HG03108 (cell line): ENCODE data around the gene SYNPR.
"Not testable (repeated sequence)": the region's sequence is repeated elsewhere in the genome, so short reads cannot be mapped to it uniquely, and the experiment has no call there.

ENCODE experiments used
- ATAC-seq: cut with Tn5 transposase; IDR thresholded peaks from one replicate; pipeline ENCODE4 v1.9.1; 2021; ENCODE audit warnings: moderate library complexity; ENCODE audit not compliant: unreplicated experiment

SYNPR gene

DNA sequence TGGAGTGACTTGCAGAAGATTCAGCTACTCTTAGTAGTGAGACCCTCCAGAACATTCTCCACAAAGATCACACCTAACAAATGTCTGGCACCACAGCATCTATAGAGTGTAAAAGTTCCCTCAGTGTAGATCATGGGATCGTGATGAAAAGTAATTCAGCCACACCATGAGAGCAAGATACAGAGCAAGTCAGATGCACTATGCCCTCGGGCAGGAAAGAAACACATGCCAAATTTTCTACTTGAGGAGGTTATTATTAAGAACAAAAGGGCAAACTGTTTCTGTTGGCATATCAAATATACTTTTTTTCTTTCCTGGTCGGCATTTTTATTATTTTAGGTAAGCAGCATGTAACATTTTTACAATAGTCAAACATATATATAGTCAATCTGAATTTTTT, 329.6 kb downstream of the SYNPR start:
- no peak for ATAC-seq

- no peak for ATAC-seq
These were observed 331.3 kb downstream of the SYNPR start for GRCh38 chr3:63609408-63609807.

DNA sequence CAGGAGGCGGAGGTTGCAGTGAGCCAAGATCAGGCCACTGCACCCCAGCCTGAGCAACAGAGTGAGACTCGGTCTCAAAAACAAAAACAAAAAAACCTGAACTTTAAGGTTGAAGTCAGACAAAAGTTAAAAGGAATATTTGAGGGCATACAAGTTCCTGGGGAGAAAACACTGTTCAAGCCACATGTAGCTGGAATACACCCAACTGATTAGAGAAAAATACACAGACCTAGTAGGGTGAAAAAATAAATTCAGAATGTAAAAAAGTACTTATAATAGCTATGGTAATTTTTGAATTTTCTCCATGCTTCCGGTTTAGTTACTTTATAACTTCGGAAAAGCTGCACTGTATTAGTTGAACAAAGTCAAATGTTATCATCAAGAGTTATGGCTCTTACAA, 331.7 kb downstream of the SYNPR start:
- no peak for ATAC-seq

DNA sequence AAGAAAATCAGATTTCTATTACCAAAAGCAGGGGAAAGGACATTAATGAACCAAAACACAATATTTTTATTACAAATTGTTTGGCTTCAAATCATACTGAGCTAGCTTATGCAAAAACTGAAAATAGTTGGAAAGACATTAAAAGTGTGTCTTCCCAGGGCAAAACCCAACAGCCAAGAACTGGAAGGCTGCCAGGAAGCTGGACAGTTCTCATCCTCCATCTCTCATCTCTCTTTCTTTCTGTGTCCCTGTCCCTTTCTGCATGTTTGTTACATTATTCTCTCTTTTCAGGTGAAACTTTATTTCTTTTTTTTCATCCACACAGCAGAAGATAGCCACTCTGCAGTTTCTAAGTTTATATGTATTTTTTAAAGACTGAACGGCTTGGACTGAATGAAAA, 333.3 kb downstream of the SYNPR start:
- no peak for ATAC-seq

- ATAC-seq, result no peak
These were observed 335.5 kb downstream of the SYNPR start for GRCh38 chr3:63613561-63613960.

GRCh38 chr3:63617391-63617790, 339.3 kb downstream of the SYNPR start:
- no peak for ATAC-seq

GRCh38 chr3:63624941-63625560, 346.9 kb downstream of the SYNPR start:
- ATAC-seq, result no peak

DNA sequence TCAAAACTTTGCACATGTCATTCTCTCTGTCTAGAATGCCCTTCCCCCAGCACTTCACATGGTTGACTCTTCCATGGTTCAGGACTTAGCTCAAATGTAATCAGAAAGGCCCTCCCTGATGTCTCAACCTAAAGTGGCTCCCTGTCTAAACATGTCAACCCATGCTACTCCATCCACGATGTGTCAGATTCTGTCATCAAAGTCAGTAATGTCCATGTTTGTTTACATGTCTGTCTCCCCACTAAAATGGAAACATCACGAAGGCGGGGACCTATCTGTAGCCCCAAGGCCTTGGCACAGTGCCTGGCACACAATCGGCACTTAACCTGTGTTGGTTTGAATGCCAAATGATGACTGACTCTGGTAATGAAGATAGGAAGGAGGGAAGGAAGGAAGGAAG, 353.6 kb downstream of the SYNPR start:
- ATAC-seq, result no peak

GRCh38 chr3:63635186-63635585, 357.1 kb downstream of the SYNPR start:
- no peak for ATAC-seq

- no peak for ATAC-seq
These were observed 361.7 kb downstream of the SYNPR start for GRCh38 chr3:63639806-63640205.

- no peak for ATAC-seq
These were observed 364.4 kb downstream of the SYNPR start for GRCh38 chr3:63642488-63642887.

GRCh38 chr3:63644212-63644797, 366.2 kb downstream of the SYNPR start:
- ATAC-seq, result no peak

DNA sequence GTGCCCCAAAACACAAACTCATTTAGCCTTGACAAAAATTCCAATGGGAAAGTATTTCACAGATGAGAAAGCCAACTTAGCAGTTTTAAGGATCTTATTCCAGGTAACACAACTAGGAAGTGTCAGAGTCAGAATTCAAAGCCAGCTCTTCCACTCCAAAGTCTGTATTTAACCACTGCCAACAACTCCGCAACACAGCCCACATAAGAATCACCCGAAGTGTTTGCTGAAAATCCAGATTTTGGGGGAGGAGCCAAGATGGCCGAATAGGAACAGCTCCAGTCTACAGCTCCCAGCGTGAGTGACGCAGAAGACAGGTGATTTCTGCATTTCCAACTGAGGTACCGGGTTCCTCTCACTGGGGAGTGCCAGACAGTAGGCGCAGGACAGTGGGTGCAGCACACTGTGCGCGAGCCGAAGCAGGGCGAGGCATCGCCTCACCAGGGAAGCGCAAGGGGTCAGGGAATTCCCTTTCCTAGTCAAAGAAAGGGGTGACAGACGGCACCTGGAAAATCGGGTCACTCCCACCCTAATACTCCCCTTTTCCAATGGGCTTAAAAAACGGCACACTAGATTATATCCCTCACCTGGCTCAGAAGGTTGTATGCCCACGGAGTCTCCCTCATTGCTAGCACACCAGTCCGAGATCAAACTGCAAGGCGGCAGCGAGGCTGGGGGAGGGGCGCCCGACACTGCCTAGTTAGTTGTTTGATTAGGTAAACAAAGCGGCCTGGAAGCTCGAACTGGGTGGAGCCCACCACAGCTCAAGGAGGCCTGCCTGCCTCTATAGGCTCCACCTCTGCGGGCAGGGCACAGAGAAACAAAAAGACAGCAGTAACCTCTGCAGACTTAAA, 367.0 kb downstream of the SYNPR start:
- ATAC-seq, result not testable (repeated sequence)

DNA sequence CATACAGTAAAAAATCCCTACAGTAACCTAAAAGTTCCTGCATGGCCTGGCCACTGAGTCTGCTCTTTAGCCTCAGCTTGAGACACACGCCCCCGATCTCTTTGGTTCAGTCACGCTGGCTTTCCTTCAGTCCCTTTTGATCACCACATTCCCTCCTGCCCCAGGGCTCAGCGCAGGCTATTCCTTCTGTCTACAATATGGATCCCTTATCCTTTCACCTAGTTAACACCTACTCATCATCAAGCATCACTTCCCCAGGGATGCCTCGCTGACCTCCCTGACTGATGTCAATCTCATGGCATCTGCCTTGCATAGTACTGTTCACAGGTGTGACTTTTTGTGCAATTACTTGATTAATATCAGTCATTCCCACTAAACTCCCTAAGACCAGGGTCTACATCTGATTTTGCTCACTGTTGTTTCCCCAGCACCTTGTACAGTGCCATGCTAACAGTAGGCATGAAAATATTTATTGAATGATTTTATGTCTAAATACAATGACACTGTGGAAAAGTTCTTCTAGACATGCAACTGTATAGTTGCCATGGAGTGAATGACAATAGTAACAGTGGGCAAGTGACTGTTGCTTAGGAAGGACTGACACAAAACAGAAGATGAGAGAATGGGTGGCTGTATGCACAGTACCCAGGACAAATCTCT, 374.1 kb downstream of the SYNPR start, which contains the start of gene SNTN:
Gene SNTN (plus strand): TSS at position 610 of the 660 bp plus-strand sequence. CDS start 13 bp downstream, at position 623.
- no peak for ATAC-seq

DNA sequence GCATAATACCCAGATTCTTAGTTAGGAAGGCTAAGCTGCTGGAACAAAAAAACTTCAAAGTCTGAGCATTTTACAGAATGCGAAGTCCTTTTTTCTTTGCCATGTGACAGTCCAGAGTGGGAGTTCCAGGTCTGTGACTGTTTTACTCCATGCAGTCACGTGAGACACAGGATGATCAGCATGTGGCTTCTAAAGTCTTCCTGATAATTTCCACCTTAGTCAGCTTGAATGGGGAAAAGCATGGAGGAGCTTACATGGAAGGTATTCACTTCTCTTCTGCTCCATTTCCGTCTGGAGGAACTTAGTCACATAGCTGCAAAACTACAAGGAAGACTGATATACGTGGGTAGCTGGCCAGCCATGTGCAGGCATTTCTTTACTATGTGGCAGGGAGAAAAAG, 376.1 kb downstream of the SYNPR start:
- no peak for ATAC-seq

DNA sequence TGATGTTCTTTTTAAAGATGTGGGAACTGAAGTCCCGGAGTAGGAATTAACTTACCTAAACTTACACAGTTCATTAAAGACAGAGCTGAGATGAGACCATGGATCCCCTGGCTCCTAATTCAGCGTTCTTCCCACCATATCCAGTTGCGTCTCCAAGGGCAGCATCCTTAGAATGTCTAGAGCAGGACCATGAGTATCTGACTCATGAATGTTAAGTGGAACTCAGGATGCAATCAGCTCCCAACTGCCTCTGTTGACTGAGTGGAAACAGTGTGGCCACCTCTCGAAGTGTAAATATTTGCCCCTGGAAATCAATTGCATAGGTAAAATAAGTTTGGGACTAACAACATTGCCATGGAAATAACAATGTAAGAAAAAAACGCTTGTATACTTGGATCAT, 376.8 kb downstream of the SYNPR start:
- ATAC-seq, result no peak

- ATAC-seq, result no peak
These were observed 377.4 kb downstream of the SYNPR start for GRCh38 chr3:63655519-63655918.

DNA sequence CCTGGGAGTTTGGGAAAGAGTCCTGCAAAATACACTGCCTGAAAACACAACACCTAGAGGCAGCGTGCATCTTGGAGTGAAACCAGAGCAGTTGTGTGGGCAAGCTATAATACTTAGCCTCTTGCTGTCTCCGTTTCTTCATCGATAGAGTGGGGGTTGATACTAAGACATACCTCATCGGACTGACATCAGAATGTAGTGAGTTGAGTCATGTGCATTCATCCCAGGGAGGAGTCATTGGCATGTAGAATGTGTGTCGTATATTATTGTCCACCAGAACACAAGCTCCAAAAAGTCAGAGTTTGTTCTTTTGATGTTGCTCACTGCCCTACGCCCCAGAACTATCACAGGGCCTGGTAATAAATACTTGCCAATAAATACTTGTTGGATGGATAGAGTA, 378.7 kb downstream of the SYNPR start:
- no peak for ATAC-seq

DNA sequence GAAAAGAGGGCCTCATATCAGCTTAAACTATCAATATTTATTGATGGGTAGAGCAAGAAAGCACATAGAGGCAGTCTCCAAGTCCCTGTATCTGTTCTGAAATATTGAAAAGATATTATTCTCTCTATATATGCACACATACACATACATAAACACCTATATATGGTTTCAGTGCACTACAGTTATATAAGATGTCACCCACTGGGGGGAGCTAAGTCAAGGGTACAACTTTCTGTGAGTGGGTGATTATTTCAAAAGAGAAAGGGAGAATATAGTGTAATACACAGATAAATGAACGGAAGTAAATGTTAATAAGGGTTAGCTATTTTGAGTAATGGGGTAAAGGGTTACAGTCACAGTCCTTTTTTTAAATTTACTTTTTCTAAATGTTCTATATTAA, 383.1 kb downstream of the SYNPR start:
- ATAC-seq, result no peak

GRCh38 chr3:63662011-63662410, 383.9 kb downstream of the SYNPR start:
- ATAC-seq, result no peak

- no peak for ATAC-seq
These were observed 384.4 kb downstream of the SYNPR start for GRCh38 chr3:63662500-63662899.
